ENCODE data around the gene SLC9B1.

SLC9B1 gene

GRCh38 chr4:103019308-103020124 is at the start of gene SLC9B1:
SLC9B1 (minus strand) TSS chr4:103019705; CDS start chr4:102991711, 27,994 bp downstream.
- peak; percentile 92 for DNase-seq

DNA sequence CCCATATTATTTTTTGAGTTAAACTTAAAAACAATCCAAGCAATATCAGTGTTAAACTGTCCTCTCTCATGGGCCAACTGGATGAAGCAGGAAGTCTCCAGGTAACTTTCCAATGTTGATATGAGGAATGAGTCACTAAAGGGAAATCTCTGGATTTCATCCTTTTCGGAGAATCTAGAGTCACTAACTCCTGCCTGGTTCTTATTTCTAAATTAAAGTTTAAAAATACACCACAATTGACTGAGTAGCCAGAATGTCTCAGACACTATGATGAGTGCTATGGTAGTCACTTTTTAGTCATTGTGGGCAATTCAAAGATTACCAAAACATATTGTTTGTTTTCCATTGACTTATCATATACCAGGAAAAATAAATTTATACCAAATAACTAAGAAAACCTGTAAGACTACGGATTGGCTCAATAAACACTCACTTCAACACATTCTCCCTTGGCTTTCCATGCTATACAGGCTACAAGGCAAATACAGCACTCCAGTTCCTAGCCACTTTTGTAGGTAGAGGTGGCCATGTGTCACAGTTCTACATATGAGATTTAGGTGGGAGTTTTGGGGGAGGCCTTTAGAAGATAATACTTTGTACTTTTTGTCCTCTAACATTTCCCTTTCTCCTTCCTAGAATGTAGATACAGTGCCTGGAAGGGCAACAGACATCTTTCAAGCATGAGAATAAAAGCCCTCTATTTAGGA is 48.5 kb upstream of the SLC9B1 start:
- DNase-seq, result no peak

GRCh38 chr4:103060453-103061148 is 41.1 kb upstream of the SLC9B1 start:
- no peak for DNase-seq

GRCh38 chr4:103054030-103054429 is 34.5 kb upstream of the SLC9B1 start:
- no peak for DNase-seq

DNA sequence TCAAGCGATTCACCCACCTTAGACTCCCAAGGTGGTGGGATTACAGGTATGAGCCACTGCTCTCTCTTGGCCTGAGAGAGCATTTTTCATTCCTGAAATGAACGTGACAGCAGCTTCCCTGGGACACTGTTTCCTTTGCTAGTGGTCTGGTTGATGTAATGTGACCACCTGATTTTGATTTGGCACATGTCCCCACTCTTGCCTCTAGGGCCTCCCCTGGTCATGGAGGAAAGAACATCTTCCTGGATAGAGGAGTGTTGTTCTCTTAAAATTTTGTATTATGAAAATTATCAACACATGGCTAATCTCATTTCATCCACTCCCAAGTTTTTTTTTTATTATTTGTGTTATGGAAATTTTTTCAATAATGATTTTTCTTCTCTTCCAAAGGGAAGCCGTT is 33.3 kb upstream of the SLC9B1 start:
- DNase-seq, result no peak

DNA sequence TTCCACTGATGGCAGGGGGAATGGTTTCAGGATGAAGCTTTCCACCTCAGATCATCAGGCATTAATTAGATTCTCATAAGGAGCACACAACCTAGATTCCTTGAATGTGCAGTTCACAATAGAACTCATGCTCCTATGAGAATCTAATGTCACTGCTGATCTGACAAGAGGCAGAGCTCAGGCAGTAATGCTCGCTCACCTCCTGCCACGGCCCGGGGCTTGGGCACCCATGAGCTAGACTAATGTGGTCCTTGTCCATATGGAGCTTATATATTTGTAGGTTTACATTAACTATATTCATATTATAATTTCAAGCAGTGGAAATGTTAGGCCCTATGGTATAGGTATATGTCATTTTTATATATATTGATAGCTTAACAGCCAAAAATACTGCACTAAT is 32.6 kb upstream of the SLC9B1 start:
- DNase-seq, result no peak

- no peak for DNase-seq
Observed at GRCh38 chr4:103050736-103051436, 31.4 kb upstream of the SLC9B1 start.

- no peak for DNase-seq
Observed at GRCh38 chr4:103046416-103047290, 27.1 kb upstream of the SLC9B1 start.

- DNase-seq, result no peak
Observed at GRCh38 chr4:103044183-103044582, 24.7 kb upstream of the SLC9B1 start.

- DNase-seq, result no peak
Observed at GRCh38 chr4:103036169-103036568, 16.7 kb upstream of the SLC9B1 start.

DNA sequence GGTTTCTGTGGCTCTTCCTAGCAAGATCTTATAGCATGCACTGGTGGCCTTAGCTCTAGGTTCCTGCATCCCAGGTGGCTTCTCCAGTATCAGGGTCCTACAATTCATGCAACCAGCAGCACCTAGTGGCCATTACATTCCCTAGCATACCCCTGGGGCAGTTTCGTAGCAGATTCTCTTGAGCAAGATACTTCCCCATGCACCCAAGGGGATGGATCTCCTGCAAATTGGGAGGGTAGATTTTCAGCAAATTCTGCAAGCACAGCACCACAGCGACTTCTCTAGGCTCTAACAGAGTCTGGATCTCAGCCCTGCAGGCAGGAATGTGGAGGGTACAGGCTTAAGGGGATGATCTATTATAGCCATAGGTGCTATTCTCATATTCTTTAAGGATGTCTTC is 13.1 kb upstream of the SLC9B1 start:
- peak; percentile 3 for DNase-seq

DNA sequence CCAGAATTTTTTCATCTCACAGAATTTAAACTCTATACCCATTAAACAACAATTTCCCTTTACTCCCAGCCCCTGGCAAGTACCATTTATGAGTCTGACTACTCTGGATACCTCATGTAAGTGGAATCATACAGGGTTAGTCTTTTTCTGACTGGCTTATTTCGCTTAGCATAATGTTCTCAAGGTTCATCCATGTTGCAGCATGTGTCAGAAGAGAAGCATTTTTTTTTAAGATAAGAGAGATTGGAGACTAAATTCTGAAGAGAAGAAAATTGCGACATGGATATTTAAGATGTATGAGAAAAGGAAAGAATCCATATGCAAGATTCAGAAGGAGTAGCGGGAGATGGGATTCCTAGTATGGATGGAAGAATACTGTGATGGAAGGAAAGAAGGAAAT is 11.3 kb upstream of the SLC9B1 start:
- DNase-seq, result no peak

DNA sequence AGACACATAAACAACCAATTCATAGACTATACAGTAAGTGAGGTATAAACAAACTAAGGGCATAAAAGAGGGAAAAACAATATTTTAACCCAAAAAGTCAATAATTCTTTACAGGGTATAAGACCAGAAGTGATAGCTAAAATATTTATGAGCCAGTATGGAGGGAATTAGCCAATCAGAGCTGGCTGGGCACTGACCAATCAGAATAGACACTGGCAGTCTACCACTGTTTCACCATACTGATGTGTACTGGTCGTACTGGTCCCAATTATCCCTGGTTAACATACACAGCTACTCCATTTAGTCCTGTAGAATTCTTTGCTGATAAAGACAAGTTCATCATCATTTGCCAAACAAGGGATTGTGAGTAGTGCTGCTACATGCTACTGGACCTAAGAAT is 9.8 kb upstream of the SLC9B1 start:
- DNase-seq, result no peak

DNA sequence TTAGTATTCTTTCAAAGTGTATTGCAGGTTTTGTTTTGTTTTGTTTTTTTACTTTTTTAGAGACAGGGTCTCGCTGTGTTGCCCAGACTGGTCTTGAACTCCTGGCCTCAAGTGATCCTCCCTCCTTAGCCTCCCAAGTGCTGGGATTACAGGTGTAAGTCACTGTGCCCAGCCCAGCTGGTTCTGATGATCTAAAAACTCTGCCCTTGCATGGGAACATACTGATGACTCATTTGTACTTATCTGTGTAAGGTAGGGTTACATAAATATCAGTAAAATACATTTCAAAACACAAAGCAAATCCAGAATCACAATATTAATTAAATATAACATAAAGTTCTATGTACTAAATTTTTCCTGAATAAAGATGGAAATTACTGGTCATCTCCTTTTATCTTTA is 7.4 kb upstream of the SLC9B1 start:
- DNase-seq, result no peak

DNA sequence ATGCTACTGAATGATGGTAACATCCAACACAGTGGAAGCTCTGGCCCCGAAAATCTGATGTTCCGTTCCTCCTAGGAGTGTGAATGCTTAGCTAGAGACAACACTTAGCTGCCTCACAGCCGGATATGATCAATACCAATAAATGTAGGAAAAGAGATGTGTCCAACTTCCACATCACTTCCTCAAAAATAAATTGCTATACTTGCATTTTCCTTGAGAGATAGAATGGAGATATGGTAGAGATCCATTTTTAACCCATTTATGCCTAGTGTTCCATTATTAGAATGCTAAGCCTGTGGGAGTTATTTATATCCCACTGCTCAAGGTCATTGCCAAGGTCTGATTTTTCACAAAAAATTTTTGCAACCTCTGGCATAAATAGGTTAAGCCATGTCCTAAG is 5.5 kb upstream of the SLC9B1 start:
- DNase-seq, result no peak

DNA sequence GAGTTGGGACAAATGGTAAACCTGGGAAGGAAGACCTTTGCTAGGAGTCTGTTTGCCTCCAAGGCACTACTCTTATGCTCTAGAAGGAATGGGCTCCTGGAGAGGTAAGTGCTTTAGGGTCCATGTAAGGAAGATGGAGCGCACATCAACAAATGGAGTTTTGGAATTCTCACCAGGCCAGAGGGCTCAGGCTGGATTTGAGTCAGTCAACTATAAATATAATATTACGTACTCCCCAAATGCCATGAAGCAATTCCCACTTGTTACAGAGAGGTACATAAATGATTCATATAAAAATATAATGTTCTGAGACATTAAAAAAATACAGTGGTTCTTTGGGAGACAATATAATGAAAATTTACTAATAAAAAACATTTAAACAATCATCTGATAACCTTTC is 1.6 kb upstream of the SLC9B1 start:
- DNase-seq, result no peak

GRCh38 chr4:103018391-103019307 is 856 bp downstream of the SLC9B1 start:
- DNase-seq, result peak; percentile 19

GRCh38 chr4:103012551-103012950 is 7.0 kb downstream of the SLC9B1 start:
- no peak for DNase-seq

- no peak for DNase-seq
Observed at GRCh38 chr4:103012060-103012459, 7.4 kb downstream of the SLC9B1 start.

GRCh38 chr4:103011378-103012025 is 8.0 kb downstream of the SLC9B1 start:
- no peak for DNase-seq

Measured in NCI-H2029 (cell line).